Activated CD4-positive, alpha-beta T cell treated with anti-CD3 and anti-CD28 coated beads, Interleukin-10, Interleukin-2, amounts not matched to agents 100 ng/mL and 50 ng/mL, durations not matched to agents 16 hours and 8 hours (primary cell): ENCODE data around the gene TEX11.
"Not testable (repeated sequence)": the region's sequence is repeated elsewhere in the genome, so short reads cannot be mapped to it uniquely, and the experiment has no call there.

Source experiments
- DNase-seq: peaks from one replicate; pipeline ENCODE4 v3.0.0-alpha.2; 2020

The TEX11 gene

GRCh38 chrX:70908541-70908940 is at the start of gene TEX11:
TEX11 (minus strand) TSS chrX:70908711; CDS start chrX:70907789, 922 bp downstream.
- no peak for DNase-seq

GRCh38 chrX:70954871-70955270 is 46.4 kb upstream of the TEX11 start:
- DNase-seq: no peak

GRCh38 chrX:70924294-70924911 is 15.9 kb upstream of the TEX11 start:
- no peak for DNase-seq

GRCh38 chrX:70922774-70923473 is 14.4 kb upstream of the TEX11 start:
- DNase-seq: no peak

GRCh38 chrX:70921709-70922352 is 13.3 kb upstream of the TEX11 start:
- DNase-seq: no peak

- no peak for DNase-seq
These were observed 8.2 kb upstream of the TEX11 start for GRCh38 chrX:70916754-70917153.

GRCh38 chrX:70907900-70908299 is 611 bp downstream of the TEX11 start:
- no peak for DNase-seq

- no peak for DNase-seq
These were observed 7.0 kb downstream of the TEX11 start for GRCh38 chrX:70901465-70901864.

- not testable (repeated sequence) for DNase-seq
These were observed 18.1 kb downstream of the TEX11 start for GRCh38 chrX:70890441-70890840.

GRCh38 chrX:70878902-70879301 is 29.6 kb downstream of the TEX11 start:
- DNase-seq: no peak

GRCh38 chrX:70852294-70852693 is 56.2 kb downstream of the TEX11 start:
- DNase-seq: no peak

- DNase-seq: not testable (repeated sequence)
These were observed 64.4 kb downstream of the TEX11 start for GRCh38 chrX:70844081-70844480.

GRCh38 chrX:70843620-70844019 is 64.9 kb downstream of the TEX11 start:
- DNase-seq: not testable (repeated sequence)

GRCh38 chrX:70834589-70834988 is 73.9 kb downstream of the TEX11 start:
- no peak for DNase-seq

- DNase-seq: no peak
These were observed 81.8 kb downstream of the TEX11 start for GRCh38 chrX:70826715-70827114.

- no peak for DNase-seq
These were observed 83.1 kb downstream of the TEX11 start for GRCh38 chrX:70825366-70825765.

- DNase-seq: no peak
These were observed 99.3 kb downstream of the TEX11 start for GRCh38 chrX:70808942-70809940.

- DNase-seq: no peak
These were observed 102.4 kb downstream of the TEX11 start for GRCh38 chrX:70806081-70806480.

- not testable (repeated sequence) for DNase-seq
These were observed 111.8 kb downstream of the TEX11 start for GRCh38 chrX:70796742-70797141.

- no peak for DNase-seq
These were observed 134.3 kb downstream of the TEX11 start for GRCh38 chrX:70774223-70774622.

GRCh38 chrX:70769659-70770227 is 138.8 kb downstream of the TEX11 start:
- no peak for DNase-seq

GRCh38 chrX:70762285-70762684 is 146.2 kb downstream of the TEX11 start:
- DNase-seq: no peak

- peak; percentile 66 for DNase-seq
These were observed 152.7 kb downstream of the TEX11 start for GRCh38 chrX:70755850-70756249.
